GM23338 (cell line): ENCODE results near the gene CDK13. TPM values are rescaled to one million over a fixed set of nuclear protein-coding genes. Genes with fewer than 3 reads are reported as not detected.

Source experiments
- ATAC-seq: fragments of 200-7000 bp; cut with Tn5 transposase; 3 replicates; pipeline ENCODE4 v1.9.1; 2020
- DNase-seq: peaks from one replicate; pipeline ENCODE4 v3.0.0-alpha.2; 2015; ENCODE audit warnings: low spot score
- H2AFZ ChIP-seq: fragments of 200-600 bp; sonication (generic); 2 replicates; pipeline ENCODE4 v1.8.0; 2016; ENCODE audit warnings: antibody characterized with exemption, mild to moderate bottlenecking, moderate library complexity
- H3F3A ChIP-seq: fragments of 200-600 bp; sonication (generic); replicated peaks from 2 replicates; pipeline ENCODE4 v1.8.0; 2017; ENCODE audit warnings: antibody characterized with exemption, mixed run types, low read depth
- H3K27ac ChIP-seq: fragments of 200-600 bp; sonication (generic); 2 replicates; pipeline ENCODE4 v1.6.1; 2016; ENCODE audit warnings: low read depth
- H3K27me3 ChIP-seq: fragments of 200-600 bp; sonication (generic); 2 replicates; pipeline ENCODE4 v1.8.0; 2016; ENCODE audit warnings: mild to moderate bottlenecking, mixed run types, moderate library complexity; ENCODE audit not compliant: insufficient read depth
- H3K36me3 ChIP-seq: fragments of 200-600 bp; sonication (generic); 2 replicates; pipeline ENCODE4 v1.8.0; 2016; ENCODE audit warnings: mild to moderate bottlenecking; ENCODE audit not compliant: insufficient read depth
- H3K4me1 ChIP-seq: fragments of 200-600 bp; sonication (generic); 2 replicates; pipeline ENCODE4 v1.8.0; 2016; ENCODE audit warnings: mild to moderate bottlenecking, moderate library complexity; ENCODE audit not compliant: insufficient read depth
- H3K4me2 ChIP-seq: fragments of 200-600 bp; sonication (generic); 2 replicates; pipeline ENCODE4 v1.7.1; 2017; ENCODE audit warnings: mixed run types
- H3K4me3 ChIP-seq: fragments of 200-600 bp; sonication (generic); 2 replicates; pipeline ENCODE4 v1.6.1; 2016; ENCODE audit warnings: mixed run types
- H3K79me2 ChIP-seq: fragments of 200-600 bp; sonication (generic); replicated peaks from 2 replicates; pipeline ENCODE4 v1.8.0; 2017; ENCODE audit warnings: mild to moderate bottlenecking; ENCODE audit not compliant: insufficient read depth
- H3K9me2 ChIP-seq: fragments of 200-600 bp; sonication (generic); 2 replicates; pipeline ENCODE4 v1.8.0; 2017; ENCODE audit not compliant: insufficient read depth
- H4K20me1 ChIP-seq: fragments of 200-600 bp; sonication (generic); replicated peaks from 2 replicates; pipeline ENCODE4 v1.8.0; 2017; ENCODE audit warnings: mild to moderate bottlenecking; ENCODE audit not compliant: insufficient read depth
- H3K27ac Mint-ChIP-seq: 2 replicates; pipeline ENCODE4 v1.8.0; 2020; ENCODE audit warnings: inconsistent platforms, mild to moderate bottlenecking, moderate library complexity, mixed read lengths
- H3K27me3 Mint-ChIP-seq: 3 replicates; pipeline ENCODE4 v1.8.0; 2022; ENCODE audit warnings: low read depth, mild to moderate bottlenecking, moderate library complexity, mixed read lengths, inconsistent platforms; ENCODE audit not compliant: insufficient read depth, poor library complexity
- H3K36me3 Mint-ChIP-seq: 3 replicates; pipeline ENCODE4 v1.8.0; 2021; ENCODE audit warnings: low read depth, mild to moderate bottlenecking, inconsistent platforms, moderate library complexity, mixed read lengths
- H3K4me1 Mint-ChIP-seq: 3 replicates; pipeline ENCODE4 v1.8.0; 2020; ENCODE audit warnings: mild to moderate bottlenecking, inconsistent platforms, mixed read lengths
- H3K4me3 Mint-ChIP-seq: 3 replicates; pipeline ENCODE4 v1.8.0; 2021; ENCODE audit warnings: moderate library complexity, mild to moderate bottlenecking, inconsistent platforms, mixed read lengths
- H3K9me3 Mint-ChIP-seq: 3 replicates; pipeline ENCODE4 v1.8.0; 2020; ENCODE audit warnings: moderate library complexity, mild to moderate bottlenecking, inconsistent platforms, mixed read lengths
- CREB1 ChIP-seq: fragments of 250-450 bp; sonication (Bioruptor Pico); IDR thresholded peaks from 2 replicates; pipeline ENCODE4 v1.5.0; 2020; ENCODE audit warnings: low read depth, mild to moderate bottlenecking, moderate library complexity
- ETS1 ChIP-seq: IDR thresholded peaks from 2 replicates; pipeline ENCODE4 v1.6.1; 2016; ENCODE audit warnings: antibody characterized with exemption
- EZH2 ChIP-seq: fragments of 200-600 bp; sonication (generic); IDR thresholded peaks from one replicate; pipeline ENCODE4 v1.8.0; 2017; ENCODE audit warnings: antibody characterized with exemption, mild to moderate bottlenecking, low read depth; ENCODE audit not compliant: unreplicated experiment
- EZH2phosphoT487 ChIP-seq: fragments of 200-600 bp; sonication (generic); IDR thresholded peaks from one replicate; pipeline ENCODE4 v1.8.1; 2018; ENCODE audit warnings: antibody characterized with exemption; ENCODE audit not compliant: unreplicated experiment
- JUNB ChIP-seq: IDR thresholded peaks from one replicate; pipeline ENCODE4 v1.6.1; 2016; ENCODE audit warnings: antibody characterized with exemption; ENCODE audit not compliant: unreplicated experiment
- NANOG ChIP-seq: IDR thresholded peaks from 2 replicates; pipeline ENCODE4 v1.6.1; 2016; ENCODE audit warnings: antibody characterized with exemption, borderline replicate concordance
- POLR2AphosphoS5 ChIP-seq: IDR thresholded peaks from 2 replicates; pipeline ENCODE4 v1.6.1; 2016; ENCODE audit warnings: antibody characterized with exemption, low read depth
- REST ChIP-seq: IDR thresholded peaks from one replicate; pipeline ENCODE4 v1.6.1; 2018; ENCODE audit warnings: antibody characterized with exemption; ENCODE audit not compliant: unreplicated experiment
- STAT1 ChIP-seq: IDR thresholded peaks from one replicate; pipeline ENCODE4 v1.6.1; 2016; ENCODE audit warnings: antibody characterized with exemption; ENCODE audit not compliant: unreplicated experiment
- ZNF114 ChIP-seq: fragments of 250-450 bp; sonication (Bioruptor Pico); IDR thresholded peaks from 2 replicates; pipeline ENCODE4 v1.5.0; 2020; ENCODE audit warnings: mild to moderate bottlenecking, moderate library complexity
- ZNF331 ChIP-seq: fragments of 250-450 bp; sonication (Bioruptor Pico); IDR thresholded peaks from 2 replicates; pipeline ENCODE4 v1.5.0; 2020; ENCODE audit warnings: low read depth, mild to moderate bottlenecking, moderate library complexity
- polyA plus RNA-seq: library from polyadenylated mRNA; unstranded; fragments of >200 nt; fragmentation: Nextera tagmentation; extraction: Ambion mirVana; gene quantifications from 2 replicates; pipeline ENCODE4 v1.2.1, GENCODE V29; 2016
- total RNA-seq: library from RNA; depleted of rRNA; stranded (reverse); fragments of >200 nt; shearing (Covaris generic); gene quantifications from 2 replicates; pipeline ENCODE4 v1.2.3, GENCODE V29; 2014

CDK13 gene
- total and polyA plus RNA-seq, 2 experiments from 2014 or later, result 39.4 to 80.2 TPM

- ATAC-seq (no peak), DNase-seq (no peak)
- no peaks in the 10 kb centered on the region for H3K9me3 Mint-ChIP-seq
- H3K79me2 ChIP-seq, result no peaks in the 10 kb centered on the region
- no peak overlapping the region for H3K4me3 Mint-ChIP-seq
- H4K20me1 ChIP-seq, result peaks cover 3% of the 10 kb centered on the region; the same call in 1 of the 2 replicates
- no peak overlapping the region for H2AFZ ChIP-seq
- H3K4me1 ChIP-seq, result peaks cover 22% of the 10 kb centered on the region
- no peaks in the 10 kb centered on the region for H3K27me3 ChIP-seq
- H3K27ac Mint-ChIP-seq, result no peak overlapping the region
- no peaks in the 10 kb centered on the region for H3K9me2 ChIP-seq
- H3K4me3 ChIP-seq, result no peak overlapping the region
- TF ChIP-seq ETS1, result no peak
- TF ChIP-seq JUNB, result no peak
- TF ChIP-seq CREB1 (CRISPR knock-in tag), result no peak
- H3K27me3 Mint-ChIP-seq, result no peaks in the 10 kb centered on the region
- H3K36me3 ChIP-seq, result peaks cover 6% of the 10 kb centered on the region
- no peak overlapping the region for H3K4me2 ChIP-seq
- H3K4me1 Mint-ChIP-seq, result peaks cover 20% of the 10 kb centered on the region
- H3F3A ChIP-seq, result no peaks in the 10 kb centered on the region
- H3K27ac ChIP-seq, result no peak overlapping the region
- peaks cover 44% of the 10 kb centered on the region for H3K36me3 Mint-ChIP-seq
These were observed 142.1 kb downstream of the CDK13 start for GRCh38 chr7:40092182-40092581.

- Histone ChIP-seq H3K4me1 (peaks cover 27% of the 10 kb centered on the region), H4K20me1 (no peaks in the 10 kb centered on the region; the same call in 1 of the 2 replicates), H3K79me2 (no peaks in the 10 kb centered on the region), H3K27me3 (no peaks in the 10 kb centered on the region), H3K4me3 (no peak overlapping the region), H3K27ac (no peak overlapping the region), H2AFZ (no peak overlapping the region), H3K4me2 (no peak overlapping the region), H3K9me2 (no peaks in the 10 kb centered on the region), H3K36me3 (no peaks in the 10 kb centered on the region; the same call in 1 of the 2 replicates), H3F3A (no peaks in the 10 kb centered on the region)
- Mint-ChIP-seq H3K4me1 (peaks cover 29% of the 10 kb centered on the region), H3K4me3 (no peak overlapping the region), H3K36me3 (peaks cover 33% of the 10 kb centered on the region), H3K27me3 (no peaks in the 10 kb centered on the region), H3K9me3 (no peaks in the 10 kb centered on the region), H3K27ac (no peak overlapping the region)
- DNase-seq, result no peak
- ATAC-seq, result no peak
- TF ChIP-seq REST (no peak), ZNF331 (CRISPR knock-in tag) (no peak), NANOG (no peak), CREB1 (CRISPR knock-in tag) (no peak), POLR2AphosphoS5 (no peak), STAT1 (no peak), ETS1 (no peak), ZNF114 (CRISPR knock-in tag) (no peak), EZH2 (no peak), EZH2phosphoT487 (no peak)
These were observed 143.7 kb downstream of the CDK13 start for GRCh38 chr7:40093631-40094350.
